Measurements from ENCODE around the gene GADL1.

Gene GADL1

GRCh38 chr3:30855400-30856292 is 38.8 kb downstream of the GADL1 start:
- no peak for TF ChIP-seq CTCF (IDR thresholded peaks at IDR 0.05; ENCODE audit: extremely low read depth, insufficient read depth, missing control alignments)
- no peak for DNase-seq (ENCODE audit: low spot score)
- in situ Hi-C loops (cut with MboI; ENCODE audit: low pct_unique_long_range_greater_than_20kb, low sequenced_read_pairs, unreplicated experiment), result no loop called here

GRCh38 chr3:30852833-30853232 is 41.6 kb downstream of the GADL1 start:
- DNase-seq (ENCODE audit: low spot score), result no peak
- in situ Hi-C loops (cut with MboI; ENCODE audit: low pct_unique_long_range_greater_than_20kb, low sequenced_read_pairs, unreplicated experiment), result no loop called here
- TF ChIP-seq CTCF (IDR thresholded peaks at IDR 0.05; ENCODE audit: extremely low read depth, insufficient read depth, missing control alignments), result no peak

- in situ Hi-C loops (cut with MboI; ENCODE audit: low pct_unique_long_range_greater_than_20kb, low sequenced_read_pairs, unreplicated experiment), result no loop called here
- no peak for TF ChIP-seq CTCF (IDR thresholded peaks at IDR 0.05; ENCODE audit: extremely low read depth, insufficient read depth, missing control alignments)
- DNase-seq (ENCODE audit: low spot score), result no peak
These were observed 46.2 kb downstream of the GADL1 start for GRCh38 chr3:30848087-30848779.

- TF ChIP-seq CTCF (IDR thresholded peaks at IDR 0.05; ENCODE audit: extremely low read depth, insufficient read depth, missing control alignments), result no peak
- no peak for DNase-seq (ENCODE audit: low spot score)
- in situ Hi-C loops (cut with MboI; ENCODE audit: low pct_unique_long_range_greater_than_20kb, low sequenced_read_pairs, unreplicated experiment), result no loop called here
These were observed 46.9 kb downstream of the GADL1 start for GRCh38 chr3:30847592-30847991.

GRCh38 chr3:30845606-30846005 is 48.9 kb downstream of the GADL1 start:
- in situ Hi-C loops (cut with MboI; ENCODE audit: low pct_unique_long_range_greater_than_20kb, low sequenced_read_pairs, unreplicated experiment), result no loop called here
- TF ChIP-seq CTCF (IDR thresholded peaks at IDR 0.05; ENCODE audit: extremely low read depth, insufficient read depth, missing control alignments), result no peak
- no peak for DNase-seq (ENCODE audit: low spot score)

- DNase-seq (ENCODE audit: low spot score), result no peak
- in situ Hi-C loops (cut with MboI; ENCODE audit: low pct_unique_long_range_greater_than_20kb, low sequenced_read_pairs, unreplicated experiment), result no loop called here
- no peak for TF ChIP-seq CTCF (IDR thresholded peaks at IDR 0.05; ENCODE audit: extremely low read depth, insufficient read depth, missing control alignments)
These were observed 50.6 kb downstream of the GADL1 start for GRCh38 chr3:30843877-30844276.
